ENCODE data around the gene CACNA2D4. TPM values are rescaled to one million over a fixed set of nuclear protein-coding genes. Genes with fewer than 3 reads are reported as not detected.

CACNA2D4 gene
- total RNA-seq, 4 donors from 2014 or later: 1.5 to 2.6 (median 2.0) TPM

DNA sequence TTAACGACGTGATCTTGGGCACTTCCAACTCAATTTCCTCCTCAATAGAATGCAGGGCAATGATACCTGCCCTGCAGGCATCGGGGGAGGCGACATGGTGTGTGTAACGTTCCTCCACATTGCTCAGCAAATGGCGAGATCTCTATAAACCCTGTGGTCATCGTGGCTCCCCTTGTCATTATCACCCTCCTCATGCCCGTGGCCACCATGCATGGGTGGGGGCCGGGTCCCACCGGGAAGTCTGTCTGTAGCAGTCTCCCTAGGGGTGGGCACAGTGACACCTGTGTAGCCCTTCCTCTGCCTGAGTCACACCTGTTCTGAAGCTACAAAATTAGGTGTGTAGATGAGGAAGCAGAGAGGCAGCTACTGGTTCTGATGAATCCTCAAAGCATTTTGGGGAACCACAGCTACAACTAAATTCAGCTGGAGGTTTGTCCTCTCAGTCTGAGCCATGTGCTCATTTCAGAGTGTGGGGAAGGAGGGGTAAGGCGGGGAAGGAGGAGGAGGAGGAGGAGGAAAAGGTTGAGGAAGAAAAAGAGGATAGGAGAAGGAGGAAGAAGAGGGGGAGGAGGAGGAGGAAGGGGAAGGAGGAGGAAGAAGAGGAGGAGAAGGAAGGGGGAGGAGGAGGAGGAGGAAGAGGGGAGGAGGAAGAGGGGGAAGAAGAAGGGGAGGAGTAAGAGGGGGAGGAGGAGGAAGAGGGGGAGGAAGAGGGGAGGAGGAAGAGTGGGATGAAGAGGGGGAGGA lies 11.0 kb upstream of the CACNA2D4 start:
- Histone ChIP-seq H3K4me1 (peaks cover 0 to 16% of the 10 kb centered on the region in 2 donors), H3K9me3 (no peaks in the 10 kb centered on the region), H3K36me3 (no peaks in the 10 kb centered on the region), H3K4me3 (replicated peaks in 1 of 3) (no peak overlapping the region), H3K27me3 (no peaks in the 10 kb centered on the region), H3K27ac (no peak overlapping the region)
- TF ChIP-seq, protein P1, sequence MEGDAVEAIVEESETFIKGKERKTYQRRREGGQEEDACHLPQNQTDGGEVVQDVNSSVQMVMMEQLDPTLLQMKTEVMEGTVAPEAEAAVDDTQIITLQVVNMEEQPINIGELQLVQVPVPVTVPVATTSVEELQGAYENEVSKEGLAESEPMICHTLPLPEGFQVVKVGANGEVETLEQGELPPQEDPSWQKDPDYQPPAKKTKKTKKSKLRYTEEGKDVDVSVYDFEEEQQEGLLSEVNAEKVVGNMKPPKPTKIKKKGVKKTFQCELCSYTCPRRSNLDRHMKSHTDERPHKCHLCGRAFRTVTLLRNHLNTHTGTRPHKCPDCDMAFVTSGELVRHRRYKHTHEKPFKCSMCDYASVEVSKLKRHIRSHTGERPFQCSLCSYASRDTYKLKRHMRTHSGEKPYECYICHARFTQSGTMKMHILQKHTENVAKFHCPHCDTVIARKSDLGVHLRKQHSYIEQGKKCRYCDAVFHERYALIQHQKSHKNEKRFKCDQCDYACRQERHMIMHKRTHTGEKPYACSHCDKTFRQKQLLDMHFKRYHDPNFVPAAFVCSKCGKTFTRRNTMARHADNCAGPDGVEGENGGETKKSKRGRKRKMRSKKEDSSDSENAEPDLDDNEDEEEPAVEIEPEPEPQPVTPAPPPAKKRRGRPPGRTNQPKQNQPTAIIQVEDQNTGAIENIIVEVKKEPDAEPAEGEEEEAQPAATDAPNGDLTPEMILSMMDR (IDR thresholded peaks at IDR 0.05): no peak
- no peak for TF ChIP-seq POLR2A (IDR thresholded peaks at IDR 0.05)
- DNase-seq: no peak
- WGBS, 2 donors: 87 to 90% methylated on average over 11 of the region's 11 CpGs
- intact Hi-C loops (cut with DNase I): no loop called here

DNA sequence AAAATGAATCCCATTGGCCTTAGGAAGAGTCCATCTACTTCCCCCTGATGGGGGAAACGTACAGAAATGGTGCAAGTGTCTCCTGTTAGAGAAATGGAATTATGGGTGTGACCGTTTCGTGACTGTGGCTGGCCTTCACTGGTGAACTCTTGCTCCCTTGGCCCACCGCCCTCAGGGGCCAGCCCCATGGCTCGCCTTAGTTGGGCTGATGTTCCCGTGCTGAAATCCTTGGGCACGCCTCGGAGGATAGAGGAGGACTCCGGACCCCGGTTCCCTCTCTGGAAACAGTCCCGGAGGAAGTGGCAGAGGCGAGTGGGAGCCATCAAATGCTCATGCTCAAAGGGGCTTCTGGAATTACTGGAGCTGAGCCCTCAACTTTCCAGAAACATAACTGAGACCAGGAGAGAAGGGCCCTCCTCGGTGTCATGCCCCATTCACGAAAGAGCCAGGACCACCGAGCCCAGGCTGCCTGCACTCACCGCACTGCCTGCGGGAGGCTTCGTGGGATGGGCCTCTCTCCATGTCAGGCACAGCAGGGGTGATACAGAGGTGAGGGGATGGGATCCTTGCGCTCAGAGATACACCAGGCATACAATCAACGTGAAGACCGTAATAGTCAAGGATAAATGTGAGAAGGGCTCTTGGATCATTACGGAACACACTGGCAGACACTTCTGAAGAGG lies 10.1 kb upstream of the CACNA2D4 start:
- H3K27me3 ChIP-seq: no peaks in the 10 kb centered on the region
- peaks cover 0 to 11% of the 10 kb centered on the region in 2 donors for H3K4me1 ChIP-seq
- H3K9me3 ChIP-seq: no peaks in the 10 kb centered on the region
- no peak for DNase-seq
- intact Hi-C loops (cut with DNase I): no loop called here
- TF ChIP-seq, protein P1 (IDR thresholded peaks at IDR 0.05): no peak
- no peak for TF ChIP-seq POLR2A (IDR thresholded peaks at IDR 0.05)
- no peaks in the 10 kb centered on the region for H3K36me3 ChIP-seq
- 85 to 92% methylated on average over 18 to 22 of the region's 22 CpGs for WGBS, 2 donors
- H3K27ac ChIP-seq: no peak overlapping the region
- no peak overlapping the region for H3K4me3 ChIP-seq (replicated peaks in 1 of 3)

DNA sequence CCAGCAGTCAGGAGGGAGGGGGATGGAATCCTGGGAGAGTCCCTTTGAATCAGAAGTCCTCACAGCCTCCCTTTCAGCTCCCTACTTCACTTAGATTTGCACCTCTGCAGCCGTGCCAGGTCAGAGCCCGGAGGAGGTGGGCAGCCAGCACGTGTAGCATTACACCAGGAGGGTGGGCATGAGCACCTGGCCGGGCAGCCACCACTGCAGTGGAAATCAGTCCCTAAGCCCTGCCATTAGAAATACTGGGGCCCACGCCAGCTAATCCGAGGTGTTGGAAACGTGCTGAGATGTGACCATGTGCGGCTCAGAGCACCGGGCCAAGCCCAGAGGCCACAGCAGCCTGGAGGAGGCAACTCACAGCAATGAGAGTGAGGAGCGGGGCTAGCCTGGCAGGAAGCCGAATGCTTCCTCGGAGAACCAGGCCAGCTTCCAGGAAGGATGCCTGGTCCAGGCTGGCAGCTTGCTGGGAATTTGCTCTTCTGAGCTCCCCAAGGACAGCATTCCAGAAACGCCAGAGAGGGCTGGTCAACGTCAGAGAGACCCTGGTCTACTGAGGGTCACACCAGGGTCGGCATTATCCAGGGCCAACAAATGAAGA lies 9.4 kb upstream of the CACNA2D4 start:
- 69 to 76% methylated on average over 6 to 13 of the region's 15 CpGs for WGBS, 2 donors
- Histone ChIP-seq H3K27me3 (no peaks in the 10 kb centered on the region), H3K9me3 (no peaks in the 10 kb centered on the region), H3K36me3 (no peaks in the 10 kb centered on the region), H3K4me3 (replicated peaks in 1 of 3) (no peak overlapping the region), H3K4me1 (peaks cover 0 to 6% of the 10 kb centered on the region in 2 donors), H3K27ac (no peak overlapping the region)
- TF ChIP-seq, protein P1 (IDR thresholded peaks at IDR 0.05): no peak
- no peak for TF ChIP-seq POLR2A (IDR thresholded peaks at IDR 0.05)
- intact Hi-C loops (cut with DNase I): no loop called here
- no peak for DNase-seq

DNA sequence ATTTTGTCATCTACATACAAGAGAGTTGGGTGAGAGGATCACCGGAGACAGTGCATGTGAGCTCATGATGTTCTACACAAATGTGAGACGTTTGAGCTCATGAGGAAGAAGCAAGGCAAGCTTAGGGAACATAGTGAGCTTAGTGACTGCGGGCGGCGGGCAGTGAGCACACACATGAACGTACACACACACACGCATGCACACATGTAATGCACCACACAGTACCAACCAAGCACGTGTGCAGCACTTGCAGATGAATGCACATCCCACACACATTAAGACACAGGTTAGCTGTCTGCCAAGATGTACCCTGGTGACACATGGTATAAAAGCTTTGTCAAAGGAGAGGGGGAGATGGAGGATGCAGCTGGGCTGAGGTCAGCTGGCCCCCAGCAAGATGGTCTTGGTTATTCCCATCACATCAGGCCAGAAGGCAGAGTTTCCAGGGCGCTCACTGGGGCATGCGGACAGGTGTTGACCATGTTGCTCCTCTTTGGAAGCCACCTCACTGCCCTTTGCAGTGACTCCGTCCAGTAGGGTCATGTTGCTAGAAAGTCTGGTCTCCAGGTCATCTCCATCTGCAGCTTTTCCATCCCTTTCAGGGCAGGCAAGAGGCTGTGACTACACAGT lies 8.7 kb upstream of the CACNA2D4 start:
- DNase-seq: no peak

More for the DNA sequence above, 8.7 kb upstream of the CACNA2D4 start:
- peaks cover 0 to 3% of the 10 kb centered on the region in 2 donors for H3K4me1 ChIP-seq
- no peak overlapping the region for H3K4me3 ChIP-seq (replicated peaks in 1 of 3)
- WGBS, 2 donors: 92 to 95% methylated on average over 11 of the region's 11 CpGs
- no peaks in the 10 kb centered on the region for H3K27me3 ChIP-seq
- H3K36me3 ChIP-seq: no peaks in the 10 kb centered on the region
- intact Hi-C loops (cut with DNase I): no loop called here
- no peak overlapping the region for H3K27ac ChIP-seq
- no peaks in the 10 kb centered on the region for H3K9me3 ChIP-seq
- no peak for TF ChIP-seq POLR2A (IDR thresholded peaks at IDR 0.05)
- TF ChIP-seq, protein P1 (IDR thresholded peaks at IDR 0.05): no peak

All from thyroid gland (tissue), 4 donors.